HG02798 (cell line): Measurements from ENCODE around the gene TBC1D5.
"Not testable (repeated sequence)": the region's sequence is repeated elsewhere in the genome, so short reads cannot be mapped to it uniquely, and the experiment has no call there.

ENCODE experiments used
- ATAC-seq: cut with Tn5 transposase; IDR thresholded peaks from one replicate; pipeline ENCODE4 v1.9.1; 2021; ENCODE audit warnings: mild to moderate bottlenecking; ENCODE audit not compliant: unreplicated experiment, poor library complexity

TBC1D5 gene

GRCh38 chr3:17505856-17506255 lies 236.6 kb downstream of the TBC1D5 start:
- ATAC-seq = no peak

GRCh38 chr3:17501745-17502144 lies 240.7 kb downstream of the TBC1D5 start:
- no peak for ATAC-seq

DNA sequence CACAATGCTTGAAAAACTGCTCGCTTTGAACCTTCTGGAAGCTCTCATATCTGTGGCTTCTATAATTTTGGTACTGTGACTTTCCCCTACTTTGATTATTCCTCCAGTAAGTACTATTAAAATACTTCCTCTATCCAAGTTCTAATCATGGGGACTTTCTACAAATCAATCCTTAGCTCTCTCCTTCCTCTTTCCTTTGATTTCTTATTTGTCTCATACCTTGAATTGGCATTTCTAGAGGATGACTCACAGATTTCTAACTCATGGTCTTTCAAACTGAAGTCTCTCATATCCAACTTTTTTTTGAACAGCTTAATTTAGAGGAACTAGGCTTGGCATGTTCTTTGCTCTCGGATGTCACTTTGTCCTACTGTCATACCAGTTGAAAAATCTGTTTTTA lies 241.8 kb downstream of the TBC1D5 start:
- no peak for ATAC-seq

- ATAC-seq = no peak
Observed at GRCh38 chr3:17494117-17494809, 248.2 kb downstream of the TBC1D5 start.

- ATAC-seq = no peak
Observed at GRCh38 chr3:17491601-17492000, 250.8 kb downstream of the TBC1D5 start.

DNA sequence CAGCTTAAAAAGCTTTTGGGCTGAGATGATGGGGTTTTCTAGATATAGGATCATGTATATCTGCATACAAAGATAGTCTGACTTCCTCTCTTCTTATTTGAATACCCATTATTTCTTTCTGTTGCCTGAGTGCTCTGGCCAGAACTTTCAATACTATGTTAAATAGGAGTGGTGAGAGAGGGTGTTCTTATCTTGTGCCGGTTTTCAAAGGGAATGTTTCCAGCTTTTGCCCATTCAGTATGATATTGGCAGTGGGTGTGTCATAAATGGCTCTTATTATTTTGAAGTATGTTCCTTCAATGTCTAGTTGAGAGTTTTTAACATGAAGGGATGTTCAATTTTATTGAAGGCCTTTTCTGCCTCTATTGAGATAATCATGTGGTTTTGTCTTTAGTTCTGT lies 251.2 kb downstream of the TBC1D5 start:
- ATAC-seq = not testable (repeated sequence)

GRCh38 chr3:17489139-17489538 lies 253.3 kb downstream of the TBC1D5 start:
- no peak for ATAC-seq

GRCh38 chr3:17481116-17481515 lies 261.3 kb downstream of the TBC1D5 start:
- ATAC-seq = no peak

GRCh38 chr3:17479681-17480405 lies 262.6 kb downstream of the TBC1D5 start:
- no peak for ATAC-seq

DNA sequence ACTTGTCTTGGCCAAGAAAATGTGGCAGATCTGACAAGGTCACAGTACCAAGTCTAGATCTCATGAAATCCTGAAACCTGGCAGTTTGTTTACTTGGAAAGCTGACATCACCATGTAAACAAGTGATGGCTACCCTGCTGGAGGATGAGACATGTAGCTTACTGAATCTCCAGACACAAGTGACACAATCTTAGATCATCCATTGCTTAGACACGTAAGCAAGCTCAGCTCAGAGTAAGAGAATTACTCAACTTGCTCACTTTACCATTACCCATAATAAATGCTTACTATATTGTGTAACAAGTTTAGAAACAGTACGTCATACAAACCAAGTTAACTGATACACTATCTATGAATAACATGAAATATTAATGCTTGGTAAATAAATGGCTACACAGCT lies 263.8 kb downstream of the TBC1D5 start:
- ATAC-seq = no peak

GRCh38 chr3:17473761-17474160 lies 268.7 kb downstream of the TBC1D5 start:
- no peak for ATAC-seq

DNA sequence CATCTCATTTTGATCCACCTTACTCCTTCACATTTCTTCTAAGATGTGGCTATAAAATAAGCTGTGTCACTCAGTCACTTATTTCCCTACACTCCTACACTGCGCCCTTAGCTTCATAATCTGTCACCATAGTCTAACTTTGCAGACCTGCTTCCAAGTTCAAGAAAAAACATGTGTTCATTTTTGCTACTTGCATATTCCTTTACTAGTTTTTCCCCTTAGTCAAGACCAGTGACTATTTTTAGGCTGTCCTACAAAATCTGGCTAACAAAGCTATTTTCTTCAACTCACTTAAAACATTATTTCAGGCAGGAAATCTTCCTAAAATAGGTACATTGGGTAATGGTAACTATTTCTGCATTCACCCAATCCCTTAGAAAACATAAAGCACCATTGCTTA lies 272.5 kb downstream of the TBC1D5 start:
- no peak for ATAC-seq

DNA sequence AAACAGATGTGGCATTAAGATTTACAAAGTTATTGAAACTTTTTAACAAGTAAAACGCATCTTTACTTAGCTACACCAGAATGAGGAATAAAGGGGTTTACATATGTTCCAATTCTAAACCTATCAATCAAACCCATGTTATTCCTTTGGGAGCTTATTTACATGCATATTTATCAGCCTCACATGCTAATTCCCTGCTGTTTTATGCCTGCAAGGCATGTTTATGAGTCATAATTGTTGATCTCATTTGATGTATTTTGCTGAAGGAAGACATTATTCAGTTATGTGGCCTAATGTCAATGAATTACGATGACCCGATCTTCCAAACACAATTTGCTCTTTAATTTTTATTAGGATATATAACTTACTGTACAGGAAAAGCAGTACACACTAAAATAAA lies 272.9 kb downstream of the TBC1D5 start:
- ATAC-seq = no peak

- no peak for ATAC-seq
Observed at GRCh38 chr3:17466028-17466427, 276.4 kb downstream of the TBC1D5 start.

- no peak for ATAC-seq
Observed at GRCh38 chr3:17459470-17459993, 282.9 kb downstream of the TBC1D5 start.

DNA sequence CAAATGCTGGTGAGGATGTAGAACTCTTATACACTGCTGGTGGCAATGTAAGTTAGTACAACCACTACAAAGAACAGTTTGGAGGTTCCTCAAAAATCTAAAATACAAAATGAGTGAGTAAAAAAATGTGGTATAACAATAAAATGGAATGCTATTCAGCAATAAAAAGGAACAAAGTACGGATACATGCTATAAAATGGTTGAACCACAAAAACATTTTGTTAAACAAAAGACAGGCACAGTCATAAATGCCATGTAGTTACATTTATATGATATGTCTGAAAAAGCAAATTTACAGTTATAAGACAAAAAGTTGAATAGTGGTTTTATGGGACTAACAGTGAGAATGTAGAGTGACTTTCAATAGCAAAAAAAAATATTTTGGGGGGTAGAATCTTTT lies 285.8 kb downstream of the TBC1D5 start:
- no peak for ATAC-seq

DNA sequence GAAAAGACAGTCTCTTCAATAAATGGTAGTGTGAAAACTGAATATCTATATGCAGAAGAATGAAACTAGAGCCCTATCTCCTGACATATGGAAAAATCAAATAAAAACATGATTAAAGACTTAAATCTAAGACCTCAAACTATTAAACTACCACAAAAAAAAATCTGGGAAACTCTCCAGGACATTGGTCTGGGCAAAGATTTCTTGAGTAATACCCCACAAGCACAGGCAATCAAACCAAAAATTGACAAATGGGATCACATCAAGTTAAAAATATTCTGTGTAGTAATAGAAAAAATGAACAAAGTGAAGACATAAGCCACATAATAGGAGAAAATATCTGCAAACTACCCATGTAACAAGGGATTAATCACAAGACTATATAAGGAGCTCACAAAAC lies 286.4 kb downstream of the TBC1D5 start:
- ATAC-seq = no peak

DNA sequence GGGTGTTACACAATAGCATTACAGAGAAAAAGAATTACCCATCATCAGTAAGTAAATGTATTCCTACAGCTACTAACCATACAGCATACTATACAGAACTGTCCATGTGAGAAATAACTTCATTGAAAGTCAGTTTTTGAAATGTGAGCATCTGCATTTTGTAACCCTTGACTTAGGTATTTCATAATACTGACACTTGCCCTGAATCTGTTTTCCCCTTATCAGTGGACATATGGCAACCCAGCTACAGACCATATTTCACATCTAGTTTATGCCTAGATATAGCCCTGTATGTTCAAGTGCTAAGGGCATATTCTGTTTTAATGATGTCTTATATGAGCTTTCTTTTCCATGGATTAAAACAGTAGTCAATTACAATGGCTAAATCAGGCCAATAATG lies 297.6 kb downstream of the TBC1D5 start:
- no peak for ATAC-seq

GRCh38 chr3:17443142-17443541 lies 299.3 kb downstream of the TBC1D5 start:
- no peak for ATAC-seq

DNA sequence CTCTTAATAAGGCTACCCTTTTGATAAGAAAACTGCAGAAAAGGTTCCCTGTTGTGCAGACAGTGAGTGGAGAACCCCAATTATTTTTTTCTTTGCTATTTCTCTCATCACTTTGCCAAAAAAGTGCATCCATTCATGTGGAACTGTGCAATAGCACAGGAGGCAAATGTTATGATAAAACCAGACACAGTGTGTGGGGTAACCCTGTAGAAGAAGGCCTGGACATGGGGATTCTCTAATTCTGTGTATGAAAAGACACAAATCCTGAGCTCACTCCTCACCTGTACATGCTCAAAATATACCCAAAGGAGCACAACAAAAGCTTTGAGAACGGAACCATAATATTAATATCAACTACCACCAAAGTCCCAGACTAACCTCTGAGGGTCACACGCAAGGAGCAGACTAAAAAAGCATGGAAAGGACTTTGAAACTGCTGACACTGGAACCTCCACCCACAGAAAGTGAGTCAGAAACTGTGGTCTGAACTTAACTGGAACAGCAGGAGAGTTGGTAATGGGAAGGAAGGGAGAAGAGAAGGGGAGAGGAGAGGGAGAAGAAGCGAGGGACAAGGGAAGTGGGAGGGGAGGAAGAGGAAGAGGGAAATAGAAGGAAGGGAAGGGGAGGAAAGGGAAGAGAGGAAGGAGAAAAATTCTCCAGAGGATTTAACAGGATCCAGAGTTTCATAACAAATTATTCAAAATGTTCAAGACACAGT lies 299.9 kb downstream of the TBC1D5 start:
- no peak for ATAC-seq

DNA sequence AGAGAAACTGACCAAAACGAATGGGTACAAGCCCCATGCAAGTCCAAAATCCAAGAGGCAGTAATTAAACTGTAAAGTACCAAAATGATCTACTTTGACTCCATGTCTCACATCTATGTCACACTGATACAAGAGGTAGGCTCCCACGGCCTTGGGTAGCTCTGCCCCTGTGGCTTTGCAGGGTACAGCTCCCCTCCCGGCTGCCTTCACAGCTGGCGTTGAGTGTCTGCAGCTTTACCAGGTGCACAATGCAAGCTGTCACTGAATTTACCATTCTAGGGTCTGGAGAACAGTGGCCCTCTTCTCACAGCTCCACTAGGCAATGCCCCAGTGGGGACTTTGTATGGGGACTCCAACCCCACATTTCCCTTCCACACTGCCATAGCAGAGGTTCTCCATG lies 308.6 kb downstream of the TBC1D5 start:
- no peak for ATAC-seq
